Stimulated activated CD4-positive, alpha-beta T cell treated with anti-CD3 and anti-CD28 coated beads, Interleukin-15, amount 100 ng/mL, for 1 hour (primary cell): Measurements from ENCODE around the gene C1orf159.

Experiments
- DNase-seq, 2 donors: peaks; one replicate each; pipeline ENCODE4 v3.0.0-alpha.2; 2020; ENCODE audit warnings: low read depth in 1 of 2, low spot score in 1 of 2

C1orf159 gene

GRCh38 chr1:1054971-1055370, 60.9 kb downstream of the C1orf159 start:
- DNase-seq = no peak

- no peak for DNase-seq
Measured at GRCh38 chr1:1054099-1054700, 61.7 kb downstream of the C1orf159 start.

- DNase-seq = no peak
Measured at GRCh38 chr1:1053682-1054081, 62.2 kb downstream of the C1orf159 start.

- no peak for DNase-seq
Measured at GRCh38 chr1:1053022-1053421, 62.9 kb downstream of the C1orf159 start.

- DNase-seq = no peak
Measured at GRCh38 chr1:1052003-1052840, 63.7 kb downstream of the C1orf159 start.

GRCh38 chr1:1051127-1051810, 64.6 kb downstream of the C1orf159 start:
- no peak for DNase-seq

GRCh38 chr1:1050577-1051052, 65.3 kb downstream of the C1orf159 start:
- DNase-seq = no peak

GRCh38 chr1:1049318-1050165, 66.3 kb downstream of the C1orf159 start:
- no peak for DNase-seq

- no peak for DNase-seq
Measured at GRCh38 chr1:1048765-1049164, 67.1 kb downstream of the C1orf159 start.

- no peak for DNase-seq
Measured at GRCh38 chr1:1047963-1048362, 67.9 kb downstream of the C1orf159 start.

GRCh38 chr1:1047407-1047806, 68.5 kb downstream of the C1orf159 start:
- DNase-seq = no peak

GRCh38 chr1:1046767-1047166, 69.1 kb downstream of the C1orf159 start:
- no peak for DNase-seq

GRCh38 chr1:1046243-1046642, 69.6 kb downstream of the C1orf159 start:
- DNase-seq = no peak

GRCh38 chr1:1045129-1045528, 70.8 kb downstream of the C1orf159 start:
- no peak for DNase-seq

GRCh38 chr1:1044455-1045078, 71.3 kb downstream of the C1orf159 start:
- DNase-seq = no peak

- no peak for DNase-seq
Measured at GRCh38 chr1:1043921-1044320, 72.0 kb downstream of the C1orf159 start.

GRCh38 chr1:1043411-1043810, 72.5 kb downstream of the C1orf159 start:
- no peak for DNase-seq

- DNase-seq = no peak
Measured at GRCh38 chr1:1042835-1043234, 73.1 kb downstream of the C1orf159 start.

- DNase-seq = no peak
Measured at GRCh38 chr1:1041873-1042272, 74.0 kb downstream of the C1orf159 start.

GRCh38 chr1:1041092-1041523, 74.8 kb downstream of the C1orf159 start:
- no peak for DNase-seq
